OCI-LY1 (cell line): ENCODE measurements around the gene SLC25A45.

Experiments used
- EZH2 ChIP-seq: fragments of 200-600 bp; sonication (generic), shearing (Covaris generic); IDR thresholded peaks from 2 replicates; pipeline ENCODE4 v1.8.0; 2017; ENCODE audit warnings: borderline replicate concordance, mixed run types, mild to moderate bottlenecking, antibody characterized with exemption, low read length, moderate library complexity, mixed read lengths
- TF ChIP-seq, protein P1 (sequence below): fragments of 200-600 bp; sonication (generic), shearing (Covaris generic); IDR thresholded peaks from 2 replicates; pipeline ENCODE4 v1.5.1; 2017; ENCODE audit warnings: mild to moderate bottlenecking, antibody characterized with exemption, low read length, moderate library complexity, mixed read lengths

DNA sequence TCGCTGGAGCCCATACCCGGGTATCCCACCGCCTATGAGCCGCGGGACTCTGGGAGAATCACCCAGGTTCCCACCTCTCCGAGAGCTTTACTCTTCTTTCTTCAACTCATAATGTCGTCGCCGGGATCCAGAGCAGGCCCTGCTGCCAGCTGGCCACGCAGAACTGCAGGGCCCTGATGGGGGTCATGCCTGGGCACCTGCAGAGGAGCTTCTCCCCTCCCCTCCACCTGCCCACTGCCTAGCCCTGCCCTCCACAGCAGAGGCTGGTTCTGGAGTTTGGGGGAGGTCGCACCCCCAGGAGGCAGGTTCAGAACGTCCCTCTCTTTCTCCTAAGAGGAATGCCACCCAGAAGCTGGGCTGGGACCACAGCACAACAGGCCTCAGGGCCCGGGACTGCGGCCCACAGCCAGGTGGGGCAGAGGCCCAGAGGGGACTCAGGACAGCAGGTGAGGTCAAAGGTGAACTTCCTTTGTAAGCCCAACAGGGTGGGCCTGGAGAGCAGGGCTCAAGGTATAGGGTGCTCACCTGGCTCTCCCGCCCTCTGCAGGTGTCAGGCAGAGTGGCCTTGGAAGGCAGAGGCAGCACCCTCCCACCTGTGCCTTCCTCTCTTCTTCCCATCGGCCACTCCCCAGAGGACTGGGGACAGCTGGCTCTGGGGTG, 1.9 kb downstream of the SLC25A45 start:
- TF ChIP-seq, protein P1, sequence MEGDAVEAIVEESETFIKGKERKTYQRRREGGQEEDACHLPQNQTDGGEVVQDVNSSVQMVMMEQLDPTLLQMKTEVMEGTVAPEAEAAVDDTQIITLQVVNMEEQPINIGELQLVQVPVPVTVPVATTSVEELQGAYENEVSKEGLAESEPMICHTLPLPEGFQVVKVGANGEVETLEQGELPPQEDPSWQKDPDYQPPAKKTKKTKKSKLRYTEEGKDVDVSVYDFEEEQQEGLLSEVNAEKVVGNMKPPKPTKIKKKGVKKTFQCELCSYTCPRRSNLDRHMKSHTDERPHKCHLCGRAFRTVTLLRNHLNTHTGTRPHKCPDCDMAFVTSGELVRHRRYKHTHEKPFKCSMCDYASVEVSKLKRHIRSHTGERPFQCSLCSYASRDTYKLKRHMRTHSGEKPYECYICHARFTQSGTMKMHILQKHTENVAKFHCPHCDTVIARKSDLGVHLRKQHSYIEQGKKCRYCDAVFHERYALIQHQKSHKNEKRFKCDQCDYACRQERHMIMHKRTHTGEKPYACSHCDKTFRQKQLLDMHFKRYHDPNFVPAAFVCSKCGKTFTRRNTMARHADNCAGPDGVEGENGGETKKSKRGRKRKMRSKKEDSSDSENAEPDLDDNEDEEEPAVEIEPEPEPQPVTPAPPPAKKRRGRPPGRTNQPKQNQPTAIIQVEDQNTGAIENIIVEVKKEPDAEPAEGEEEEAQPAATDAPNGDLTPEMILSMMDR: no peak
- no peak for TF ChIP-seq EZH2
